ENCODE measurements around the gene EVC.

GRCh38 chr4:5776510-5776909 lies 65.5 kb downstream of the EVC start:
- TF ChIP-seq ELF4 (IDR thresholded peaks at IDR 0.05) (no peak), L3MBTL2 (conservative IDR thresholded peaks at IDR 0.05) (no peak), BHLHE40 (IDR thresholded peaks at IDR 0.05; ENCODE audit: borderline replicate concordance) (no peak), FOXK2 (IDR thresholded peaks at IDR 0.05) (no peak), TARDBP (IDR thresholded peaks at IDR 0.05) (no peak), NFRKB (IDR thresholded peaks at IDR 0.05) (no peak), FOXA1 (IDR thresholded peaks at IDR 0.05) (no peak), SP1 (IDR thresholded peaks at IDR 0.05) (no peak)
